ENCODE measurements around the gene FGF12.

The FGF12 gene

DNA sequence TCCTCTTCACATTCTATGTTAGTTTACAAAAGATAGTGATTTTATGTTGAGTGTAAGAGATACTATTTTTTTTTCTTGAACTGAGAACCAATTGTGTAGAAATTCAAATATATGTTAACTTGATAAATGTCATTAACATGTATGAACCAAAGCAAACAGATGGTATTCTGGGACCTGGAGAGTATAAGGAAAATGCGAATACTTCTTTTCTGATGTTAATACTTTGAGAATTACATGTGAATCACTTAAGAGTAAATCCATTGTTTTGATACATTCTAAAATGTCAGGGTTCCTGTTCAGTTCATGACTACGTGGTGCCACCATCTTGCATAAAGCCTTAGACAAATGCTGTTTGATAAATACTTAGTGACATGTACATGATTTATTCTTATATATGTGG lies 541.3 kb downstream of the FGF12 start:
- TF ChIP-seq, protein P1, sequence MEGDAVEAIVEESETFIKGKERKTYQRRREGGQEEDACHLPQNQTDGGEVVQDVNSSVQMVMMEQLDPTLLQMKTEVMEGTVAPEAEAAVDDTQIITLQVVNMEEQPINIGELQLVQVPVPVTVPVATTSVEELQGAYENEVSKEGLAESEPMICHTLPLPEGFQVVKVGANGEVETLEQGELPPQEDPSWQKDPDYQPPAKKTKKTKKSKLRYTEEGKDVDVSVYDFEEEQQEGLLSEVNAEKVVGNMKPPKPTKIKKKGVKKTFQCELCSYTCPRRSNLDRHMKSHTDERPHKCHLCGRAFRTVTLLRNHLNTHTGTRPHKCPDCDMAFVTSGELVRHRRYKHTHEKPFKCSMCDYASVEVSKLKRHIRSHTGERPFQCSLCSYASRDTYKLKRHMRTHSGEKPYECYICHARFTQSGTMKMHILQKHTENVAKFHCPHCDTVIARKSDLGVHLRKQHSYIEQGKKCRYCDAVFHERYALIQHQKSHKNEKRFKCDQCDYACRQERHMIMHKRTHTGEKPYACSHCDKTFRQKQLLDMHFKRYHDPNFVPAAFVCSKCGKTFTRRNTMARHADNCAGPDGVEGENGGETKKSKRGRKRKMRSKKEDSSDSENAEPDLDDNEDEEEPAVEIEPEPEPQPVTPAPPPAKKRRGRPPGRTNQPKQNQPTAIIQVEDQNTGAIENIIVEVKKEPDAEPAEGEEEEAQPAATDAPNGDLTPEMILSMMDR (IDR thresholded peaks at IDR 0.05): no peak
- no peak for TF ChIP-seq ZFX (IDR thresholded peaks at IDR 0.05; ENCODE audit: borderline replicate concordance)
- H3K27ac ChIP-seq: no peak overlapping the region

DNA sequence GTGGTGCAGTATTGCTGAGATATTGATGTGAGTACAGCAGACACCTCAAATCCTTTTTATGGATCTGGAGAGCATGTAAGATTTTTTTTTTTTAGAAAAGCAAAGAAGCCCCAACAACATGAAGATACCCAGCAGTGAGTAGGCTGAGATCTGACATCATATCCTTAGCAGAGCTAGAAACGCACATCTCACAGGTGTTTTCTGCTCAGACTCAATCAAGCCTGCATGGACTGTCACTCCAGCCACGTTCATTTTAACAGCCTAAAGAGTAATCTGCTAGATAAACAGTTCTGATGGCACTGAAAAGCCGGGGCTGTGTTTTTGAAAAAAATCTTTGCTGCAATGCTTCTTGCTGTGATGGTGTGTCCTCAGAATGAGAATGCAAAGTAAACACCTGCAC lies 544.2 kb downstream of the FGF12 start:
- no peak for TF ChIP-seq ZFX (IDR thresholded peaks at IDR 0.05; ENCODE audit: borderline replicate concordance)
- TF ChIP-seq, protein P1 (IDR thresholded peaks at IDR 0.05): no peak

DNA sequence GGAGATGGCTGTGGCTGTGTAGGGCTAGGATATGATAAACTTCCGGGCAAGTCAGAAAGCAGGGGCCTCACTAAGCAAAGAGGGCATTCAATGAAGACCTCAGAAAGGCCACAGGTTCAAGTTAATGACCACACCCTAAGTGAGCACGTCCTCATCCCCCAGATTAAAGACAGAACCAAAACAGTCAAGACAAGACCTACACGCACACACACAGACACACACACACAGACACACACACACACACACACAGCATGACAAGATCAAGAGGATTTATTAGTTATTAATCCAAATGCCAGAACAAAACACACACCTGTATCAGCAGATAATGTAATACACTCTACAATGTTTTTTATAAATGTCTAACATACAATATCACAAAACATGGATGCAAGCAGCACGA lies 546.2 kb downstream of the FGF12 start:
- TF ChIP-seq, protein P1 (IDR thresholded peaks at IDR 0.05): no peak
- TF ChIP-seq ZFX (IDR thresholded peaks at IDR 0.05; ENCODE audit: borderline replicate concordance): no peak
- no peak overlapping the region for H3K27ac ChIP-seq

More for the DNA sequence above, 544.2 kb downstream of the FGF12 start:
- H3K27ac ChIP-seq: no peak overlapping the region

DNA sequence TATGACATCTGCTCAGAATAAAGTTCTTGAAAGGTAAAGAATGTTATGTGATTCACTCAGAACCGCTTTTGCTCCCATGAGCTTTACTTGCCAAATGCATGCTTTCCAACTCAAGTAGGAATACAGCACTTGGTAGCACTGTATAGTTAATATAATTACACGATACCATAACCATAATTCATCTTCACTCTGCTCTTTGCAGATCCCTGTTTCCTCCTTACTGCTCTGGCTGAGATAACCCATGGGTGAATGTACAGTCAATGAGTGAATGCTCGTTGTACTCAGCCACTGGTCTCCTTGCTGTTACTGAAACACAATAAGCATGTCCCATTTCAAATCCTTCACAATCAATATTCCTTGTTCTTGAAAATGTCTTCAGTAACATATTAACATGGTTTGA lies 550.0 kb downstream of the FGF12 start:
- TF ChIP-seq, protein P1 (IDR thresholded peaks at IDR 0.05): no peak
- no peak for TF ChIP-seq ZFX (IDR thresholded peaks at IDR 0.05; ENCODE audit: borderline replicate concordance)
- no peak overlapping the region for H3K27ac ChIP-seq

DNA sequence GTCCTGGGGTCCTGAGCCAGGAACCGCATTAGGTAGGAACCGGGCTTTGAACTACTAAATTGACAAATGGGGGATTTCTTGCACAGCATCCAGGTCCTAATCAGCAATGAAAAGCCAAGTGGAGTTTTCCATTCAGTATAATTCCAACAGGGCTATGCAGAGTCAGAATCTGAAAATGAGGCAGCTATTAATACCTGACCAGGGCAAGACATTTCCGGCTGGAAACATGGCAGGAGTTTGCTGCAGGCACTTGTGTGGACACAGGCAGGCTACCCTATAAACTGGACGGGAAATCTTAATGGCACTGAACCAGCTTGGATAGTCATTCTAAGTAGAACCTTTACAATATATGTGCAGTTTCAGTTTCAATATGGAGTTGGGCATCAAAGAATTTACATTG lies 553.1 kb downstream of the FGF12 start:
- TF ChIP-seq, protein P1 (IDR thresholded peaks at IDR 0.05): no peak
- TF ChIP-seq ZFX (IDR thresholded peaks at IDR 0.05; ENCODE audit: borderline replicate concordance): no peak
- no peak overlapping the region for H3K27ac ChIP-seq

DNA sequence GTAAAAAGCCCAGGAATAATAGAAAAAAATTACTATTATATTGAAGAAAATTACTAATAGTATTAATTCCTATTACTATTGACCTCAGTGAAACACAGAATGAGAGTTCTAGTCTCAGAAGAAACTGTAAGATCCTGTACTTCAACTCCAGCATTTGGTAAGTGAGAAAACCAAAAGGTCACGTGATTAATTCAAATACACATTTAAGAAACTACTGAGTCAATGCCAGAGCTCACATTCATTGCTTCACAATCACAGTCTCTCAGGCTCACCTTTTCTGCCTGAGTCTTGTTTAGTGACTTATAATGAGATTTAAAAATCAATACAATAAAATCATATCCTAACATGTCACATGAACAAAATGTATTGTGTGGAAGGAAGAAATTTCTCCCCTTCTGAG lies 556.1 kb downstream of the FGF12 start:
- no peak for TF ChIP-seq ZFX (IDR thresholded peaks at IDR 0.05; ENCODE audit: borderline replicate concordance)
- TF ChIP-seq, protein P1 (IDR thresholded peaks at IDR 0.05): no peak
- no peak overlapping the region for H3K27ac ChIP-seq

DNA sequence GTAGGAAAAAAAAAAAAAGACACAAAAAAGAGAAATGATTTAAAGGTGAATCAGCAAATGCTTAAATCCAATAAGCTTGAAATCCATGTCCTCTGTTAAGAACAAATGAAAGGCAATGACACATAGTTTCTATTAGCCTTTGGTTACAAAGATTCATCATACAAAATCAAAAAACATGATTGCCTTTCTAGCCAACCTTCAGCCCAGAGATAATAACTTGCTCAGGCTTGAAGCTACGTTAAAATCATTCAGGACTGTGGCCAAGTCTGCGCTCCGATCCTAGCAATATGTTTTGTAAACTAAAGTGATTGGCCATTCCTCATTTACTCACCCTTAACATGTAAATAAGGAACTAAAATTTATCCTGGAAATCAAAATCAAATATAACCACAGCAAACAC lies 556.7 kb downstream of the FGF12 start:
- TF ChIP-seq ZFX (IDR thresholded peaks at IDR 0.05; ENCODE audit: borderline replicate concordance): no peak
- TF ChIP-seq, protein P1 (IDR thresholded peaks at IDR 0.05): no peak
- no peak overlapping the region for H3K27ac ChIP-seq
